ENCODE results near the gene RNF166.

RNF166 gene

GRCh38 chr16:88725609-88726407, 19.6 kb upstream of the RNF166 start:
- no peak for DNase-seq (ENCODE audit: low read depth)
- H3K4me3 ChIP-seq (ENCODE audit: low read depth, low read length) = no peak overlapping the region

GRCh38 chr16:88724855-88725555, 18.8 kb upstream of the RNF166 start:
- no peak overlapping the region for H3K4me3 ChIP-seq (ENCODE audit: low read depth, low read length)
- DNase-seq (ENCODE audit: low read depth) = no peak

DNA sequence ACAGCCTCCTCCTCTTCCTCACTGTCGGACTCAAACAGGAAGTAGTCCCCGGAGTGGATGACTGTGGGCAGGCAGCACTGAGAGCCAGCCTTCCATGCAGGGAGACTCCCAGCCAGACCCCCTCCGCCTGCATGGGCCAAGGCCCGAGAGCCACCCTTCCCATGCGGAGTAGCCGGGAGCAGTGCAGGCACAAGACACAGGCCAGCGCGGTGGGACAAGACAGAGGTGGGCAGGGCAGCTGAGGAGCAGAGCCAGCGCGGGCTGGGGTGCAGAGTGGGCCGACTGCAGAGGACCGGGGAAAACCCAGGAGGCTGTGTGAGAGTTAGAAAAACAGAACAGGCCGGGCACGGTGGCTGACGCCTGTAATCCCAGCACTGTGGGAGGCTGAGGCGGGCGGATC, 17.7 kb upstream of the RNF166 start:
- no peak for DNase-seq (ENCODE audit: low read depth)
- H3K4me3 ChIP-seq (ENCODE audit: low read depth, low read length) = no peak overlapping the region

DNA sequence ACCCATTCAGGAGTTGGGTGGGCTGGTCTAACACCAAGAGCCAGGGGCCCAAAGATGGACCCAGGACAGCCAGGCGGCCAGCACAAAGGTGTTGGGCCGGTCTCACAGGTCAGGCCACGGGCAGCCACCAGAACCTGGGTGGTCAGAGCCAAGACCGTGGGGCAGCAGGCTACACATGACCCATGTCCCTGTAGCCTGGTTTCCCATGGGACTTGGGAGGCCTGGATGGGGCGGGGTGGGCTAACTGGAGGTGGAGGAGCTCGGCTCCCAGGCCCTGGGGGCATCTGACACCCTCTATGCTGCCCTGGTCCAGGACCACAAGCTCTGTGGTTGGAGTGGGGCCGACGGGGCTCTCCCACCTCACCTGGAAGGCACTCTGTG, 17.3 kb upstream of the RNF166 start:
- no peak for DNase-seq (ENCODE audit: low read depth)
- H3K4me3 ChIP-seq (ENCODE audit: low read depth, low read length) = no peak overlapping the region

GRCh38 chr16:88722784-88723506, 16.7 kb upstream of the RNF166 start:
- no peak overlapping the region for H3K4me3 ChIP-seq (ENCODE audit: low read depth, low read length)

DNA sequence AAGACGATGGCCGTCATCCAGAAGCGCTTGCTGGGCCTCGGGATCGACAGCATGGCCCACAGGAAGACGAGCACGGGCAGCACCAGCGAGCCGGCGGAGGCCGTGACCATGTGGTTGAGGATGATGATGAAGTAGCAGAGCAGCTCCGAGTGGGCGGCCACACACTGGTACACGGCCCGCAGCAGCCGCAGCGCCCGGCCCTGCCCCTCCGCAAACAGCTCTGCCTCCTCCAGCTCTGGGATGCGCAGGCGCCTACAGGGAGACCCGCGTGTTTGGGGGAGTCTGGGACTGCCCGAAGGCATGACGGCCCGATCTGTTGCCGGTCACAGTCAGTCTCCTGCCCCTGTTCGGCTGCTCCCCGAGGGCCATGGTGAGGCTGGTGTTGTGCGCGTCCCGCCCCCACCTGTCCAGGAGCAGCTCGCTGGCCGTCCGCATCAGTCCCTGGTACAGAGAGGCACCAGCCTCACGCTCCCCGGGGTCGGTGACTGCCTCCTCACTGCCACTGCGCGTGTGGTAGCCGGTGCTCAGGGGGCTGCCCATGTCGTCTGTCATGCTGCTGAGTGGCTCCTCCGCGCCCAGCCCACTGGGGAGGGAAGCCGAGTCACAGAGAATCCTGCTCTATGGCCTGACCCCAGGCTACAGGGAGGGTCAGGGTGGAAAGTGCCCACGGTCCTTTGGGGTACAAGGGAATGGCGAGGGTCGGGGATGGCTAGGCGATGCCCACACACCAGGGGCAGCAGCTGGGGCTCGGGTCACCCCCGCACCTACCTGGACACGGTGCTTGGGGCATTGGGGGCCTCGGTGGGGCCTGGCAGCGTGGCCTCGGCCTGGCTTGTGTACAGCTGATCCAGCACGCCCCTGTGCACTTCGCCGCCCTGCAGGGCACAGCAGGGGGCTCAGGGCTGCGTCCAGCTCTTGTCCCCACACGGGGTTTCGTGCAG, 15.9 kb upstream of the RNF166 start:
- no peak overlapping the region for H3K4me3 ChIP-seq (ENCODE audit: low read depth, low read length)
- no peak for DNase-seq (ENCODE audit: low read depth)

More at GRCh38 chr16:88722784-88723506, 16.7 kb upstream of the RNF166 start:
- DNase-seq (ENCODE audit: low read depth) = no peak

GRCh38 chr16:88721236-88721635, 15.0 kb upstream of the RNF166 start:
- no peak overlapping the region for H3K4me3 ChIP-seq (ENCODE audit: low read depth, low read length)
- DNase-seq (ENCODE audit: low read depth) = no peak

- no peak overlapping the region for H3K4me3 ChIP-seq (ENCODE audit: low read depth, low read length)
Measured at GRCh38 chr16:88720396-88720970, 14.3 kb upstream of the RNF166 start.

DNA sequence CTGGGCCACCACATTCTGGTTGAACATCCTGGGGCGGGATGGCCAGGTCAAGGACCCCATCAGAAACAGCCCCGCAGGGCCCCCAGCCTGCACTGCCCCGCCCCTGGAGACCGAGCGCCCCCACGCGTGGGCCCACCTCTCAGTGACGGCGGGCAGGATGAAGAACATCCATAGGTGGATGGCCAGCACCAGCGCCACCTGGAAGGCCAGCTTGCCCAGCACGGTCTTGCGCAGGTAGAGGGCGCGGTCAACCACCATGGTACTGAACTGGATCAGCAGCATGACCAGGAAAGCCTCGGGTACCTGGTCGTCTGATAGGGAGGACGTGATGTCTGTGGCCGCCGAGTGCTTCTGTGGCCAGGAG, 13.7 kb upstream of the RNF166 start:
- no peak for DNase-seq (ENCODE audit: low read depth)
- H3K4me3 ChIP-seq (ENCODE audit: low read depth, low read length) = no peak overlapping the region

More at GRCh38 chr16:88720396-88720970, 14.3 kb upstream of the RNF166 start:
- no peak for DNase-seq (ENCODE audit: low read depth)

DNA sequence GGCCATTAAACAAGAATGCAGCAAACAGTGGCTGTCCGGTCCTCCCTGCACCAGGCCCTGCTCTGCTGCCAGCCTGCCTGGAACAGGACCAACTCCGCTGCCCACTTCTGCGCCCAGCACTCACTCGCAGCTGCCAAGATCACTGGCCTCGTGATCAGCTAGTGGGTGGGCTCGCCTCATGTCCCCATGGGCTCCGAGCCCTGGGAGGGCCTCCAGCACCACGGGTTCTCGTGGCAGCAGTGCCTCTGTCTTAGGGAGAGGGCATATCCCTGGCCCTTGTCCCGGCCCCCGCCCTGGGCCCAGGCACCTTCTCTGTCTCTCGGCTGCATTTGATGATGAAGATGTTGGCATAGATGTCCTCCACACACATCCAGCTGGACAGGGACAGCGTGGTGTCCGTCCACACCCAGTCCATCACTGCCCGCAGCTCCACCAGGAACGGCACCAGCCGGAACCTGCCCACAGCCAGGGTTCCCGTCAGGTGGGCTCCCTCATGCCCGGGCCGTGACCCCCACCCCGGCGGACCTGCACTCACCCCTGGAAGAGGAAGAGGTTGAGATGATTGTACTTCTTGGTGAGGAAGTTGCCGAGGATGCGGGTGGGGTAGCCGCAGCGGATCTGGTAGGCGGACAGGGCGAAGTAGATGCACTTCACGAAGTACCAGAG, 13.2 kb upstream of the RNF166 start:
- no peak overlapping the region for H3K4me3 ChIP-seq (ENCODE audit: low read depth, low read length)
- DNase-seq (ENCODE audit: low read depth) = no peak

DNA sequence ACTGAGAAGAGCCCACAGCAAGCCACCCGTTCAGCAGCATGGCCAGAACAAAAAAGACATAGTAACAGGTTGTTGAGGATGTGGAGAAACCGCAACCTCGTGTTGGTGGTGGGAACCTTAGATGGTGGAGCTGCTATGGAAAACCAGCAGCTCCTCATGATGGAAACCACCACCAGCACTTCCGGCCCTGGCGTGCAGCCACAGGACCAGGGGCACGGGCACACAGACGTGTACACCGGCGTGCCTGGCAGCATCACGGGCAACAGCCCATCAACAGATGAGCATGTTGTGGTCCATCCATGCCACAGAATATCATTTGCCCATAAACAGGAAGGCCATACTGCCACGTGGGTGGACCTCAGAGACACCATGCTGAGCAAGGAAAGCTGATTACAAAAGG, 12.0 kb upstream of the RNF166 start:
- H3K4me3 ChIP-seq (ENCODE audit: low read depth, low read length) = no peak overlapping the region
- no peak for DNase-seq (ENCODE audit: low read depth)

GRCh38 chr16:88716601-88717001, 10.4 kb upstream of the RNF166 start:
- H3K4me3 ChIP-seq (ENCODE audit: low read depth, low read length) = no peak overlapping the region

DNA sequence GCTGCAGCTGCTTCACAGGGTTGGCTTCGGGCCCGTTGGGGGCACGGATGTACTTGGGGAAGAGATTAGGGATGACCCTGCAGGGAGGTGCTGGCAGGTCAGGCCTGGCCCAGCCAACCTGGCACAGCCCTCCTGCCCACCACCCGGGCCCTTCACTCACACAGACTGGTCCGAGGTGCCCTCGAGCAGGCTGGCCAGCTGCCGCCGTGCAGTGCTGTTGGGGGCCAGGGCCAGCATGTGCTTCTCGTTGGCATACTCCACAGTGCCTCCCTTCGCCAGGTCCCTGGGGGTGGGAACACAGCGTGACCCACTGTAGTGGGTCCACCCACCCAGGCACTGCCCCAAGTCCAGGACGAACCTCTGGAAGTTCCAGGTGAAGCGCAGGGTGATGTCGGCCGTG, 10.0 kb upstream of the RNF166 start:
- no peak for DNase-seq (ENCODE audit: low read depth)
- no peak overlapping the region for H3K4me3 ChIP-seq (ENCODE audit: low read depth, low read length)

More at GRCh38 chr16:88716601-88717001, 10.4 kb upstream of the RNF166 start:
- DNase-seq (ENCODE audit: low read depth) = no peak

DNA sequence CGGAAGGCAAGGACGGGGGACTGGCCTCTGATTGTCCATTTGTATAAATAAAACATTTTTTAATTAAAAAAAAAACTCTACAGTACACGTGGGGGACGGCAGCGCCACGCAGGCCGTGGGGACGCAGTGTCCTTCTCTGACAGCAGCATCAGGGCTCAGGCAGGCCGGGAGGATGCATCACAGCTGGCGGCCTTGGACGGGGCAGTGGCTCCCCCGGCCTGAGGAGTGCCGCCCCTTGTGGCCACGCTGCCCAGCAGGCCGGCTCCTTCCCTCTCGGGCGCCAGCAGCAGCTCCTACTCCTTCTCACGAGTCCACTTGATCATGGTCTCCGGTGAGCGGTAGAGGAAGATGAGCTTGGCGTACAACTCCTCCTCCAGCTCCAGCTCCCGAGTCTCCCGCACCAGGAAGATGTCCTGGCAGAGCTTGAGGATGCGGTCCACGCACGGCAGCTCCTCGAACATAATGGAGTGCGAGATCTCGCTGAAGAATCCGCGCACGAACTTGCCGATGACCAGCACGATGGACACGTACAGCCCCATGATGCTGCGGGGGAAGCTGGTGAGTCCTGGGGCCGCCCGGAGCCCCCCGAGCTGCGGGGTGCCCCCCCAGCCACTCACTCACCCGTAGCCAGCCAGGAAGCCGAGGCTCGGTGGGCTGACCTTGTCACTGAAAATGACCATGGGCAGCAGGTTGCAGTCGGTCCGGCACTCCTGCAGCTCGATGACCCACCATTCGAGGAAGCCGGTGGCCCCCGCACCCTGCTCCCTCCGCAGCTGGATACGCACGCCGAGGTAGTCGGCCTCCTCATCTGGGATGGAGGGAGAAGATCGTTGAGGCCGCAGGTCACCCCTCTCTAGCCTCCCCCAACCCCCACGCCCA, 9.3 kb upstream of the RNF166 start:
- DNase-seq (ENCODE audit: low read depth) = no peak
- no peak overlapping the region for H3K4me3 ChIP-seq (ENCODE audit: low read depth, low read length)

DNA sequence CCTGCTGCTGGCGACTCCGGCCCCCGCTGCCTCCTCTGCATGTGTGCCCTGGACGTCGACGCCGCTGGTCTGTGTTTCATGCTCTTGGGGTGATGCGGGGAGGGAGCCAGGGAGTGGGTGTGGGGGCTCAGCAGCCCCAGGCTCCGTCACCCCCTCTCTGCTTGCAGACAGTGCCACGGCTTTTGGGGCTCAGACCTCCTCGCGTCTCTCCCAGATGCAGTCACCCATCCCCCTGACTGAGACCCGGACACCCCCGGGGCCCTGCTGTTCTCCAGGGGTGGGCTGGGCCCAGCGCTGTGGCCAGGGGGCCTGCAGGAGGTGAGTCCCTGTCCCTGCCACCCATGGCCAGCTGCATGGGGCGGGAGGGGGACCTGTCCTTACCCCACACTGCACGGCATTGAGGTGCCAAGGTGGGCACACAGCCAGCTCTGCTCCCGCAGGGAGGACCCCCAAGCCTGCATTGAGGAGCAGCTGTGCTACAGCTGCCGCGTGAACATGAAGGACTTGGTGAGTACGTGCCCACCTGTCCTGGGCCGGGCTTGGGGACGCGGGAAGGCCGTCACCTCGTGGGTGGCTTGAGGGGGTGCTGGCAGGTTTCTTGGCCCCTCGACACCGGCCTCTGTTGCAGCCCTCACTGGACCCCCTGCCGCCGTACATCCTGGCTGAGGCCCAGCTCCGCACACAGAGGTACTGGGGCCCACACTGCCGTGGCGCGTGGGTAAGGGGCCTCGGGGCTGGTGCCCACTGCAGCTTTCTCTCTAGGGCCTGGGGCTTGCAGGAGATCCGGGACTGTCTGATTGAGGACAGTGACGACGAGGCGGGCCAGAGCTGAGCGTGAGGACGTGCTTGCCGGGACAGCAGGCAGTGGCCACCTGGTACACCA, 8.5 kb upstream of the RNF166 start:
- DNase-seq (ENCODE audit: low read depth) = no peak
- no peak overlapping the region for H3K4me3 ChIP-seq (ENCODE audit: low read depth, low read length)

GRCh38 chr16:88713568-88714419, 7.6 kb upstream of the RNF166 start:
- no peak for DNase-seq (ENCODE audit: low read depth)

More at GRCh38 chr16:88713568-88714419, 7.6 kb upstream of the RNF166 start:
- H3K4me3 ChIP-seq (ENCODE audit: low read depth, low read length) = no peak overlapping the region
